ENCODE measurements around the gene CEP295NL.
"Not testable (repeated sequence)": the region's sequence is repeated elsewhere in the genome, so short reads cannot be mapped to it uniquely, and the experiment has no call there.

The CEP295NL gene

GRCh38 chr17:78884876-78885667, 17.9 kb downstream of the CEP295NL start:
- DNase-seq, result no peak

- DNase-seq, result no peak
These were observed 18.7 kb downstream of the CEP295NL start for GRCh38 chr17:78884148-78884825.

- peak; percentile 10 for DNase-seq
These were observed 19.4 kb downstream of the CEP295NL start for GRCh38 chr17:78883533-78884131.

- no peak for DNase-seq
These were observed 19.9 kb downstream of the CEP295NL start for GRCh38 chr17:78883089-78883532.

- no peak for DNase-seq
These were observed 20.4 kb downstream of the CEP295NL start for GRCh38 chr17:78882540-78883088.

- DNase-seq, result no peak
These were observed 23.3 kb downstream of the CEP295NL start for GRCh38 chr17:78879635-78880186.

GRCh38 chr17:78878871-78879527, 24.0 kb downstream of the CEP295NL start:
- DNase-seq, result no peak

GRCh38 chr17:78878261-78878660, 24.7 kb downstream of the CEP295NL start:
- no peak for DNase-seq

- not testable (repeated sequence) for DNase-seq
These were observed 26.0 kb downstream of the CEP295NL start for GRCh38 chr17:78876954-78877517.

- DNase-seq, result no peak
These were observed 26.9 kb downstream of the CEP295NL start for GRCh38 chr17:78876094-78876597.

- DNase-seq, result no peak
These were observed 27.5 kb downstream of the CEP295NL start for GRCh38 chr17:78875363-78876093.

GRCh38 chr17:78873519-78874340, 29.3 kb downstream of the CEP295NL start:
- no peak for DNase-seq

- DNase-seq, result no peak
These were observed 30.5 kb downstream of the CEP295NL start for GRCh38 chr17:78872486-78872885.

- no peak for DNase-seq
These were observed 32.4 kb downstream of the CEP295NL start for GRCh38 chr17:78870621-78871020.

- no peak for DNase-seq
These were observed 34.6 kb downstream of the CEP295NL start for GRCh38 chr17:78868391-78868790.

GRCh38 chr17:78867046-78867445, 36.0 kb downstream of the CEP295NL start:
- not testable (repeated sequence) for DNase-seq

GRCh38 chr17:78865682-78866390, 37.2 kb downstream of the CEP295NL start:
- DNase-seq, result peak; percentile 31

GRCh38 chr17:78864117-78864516, 38.9 kb downstream of the CEP295NL start:
- DNase-seq, result no peak
